Ascending aorta (tissue), 2 donors: ENCODE measurements around the gene PTPRN2. TPM values are rescaled to one million over a fixed set of nuclear protein-coding genes. Genes with fewer than 3 reads are reported as not detected.

ENCODE experiments used
- DNase-seq, 2 donors: peaks; one replicate each; pipeline ENCODE4 v3.0.0-alpha.2; 2019; ENCODE audit warnings: low spot score in 2 of 2
- H3K27ac ChIP-seq, 2 donors: fragments of 200-600 bp; sonication (generic); one replicate each; pipeline ENCODE4 v1.5.1; 2016 to 2017; ENCODE audit warnings: mild to moderate bottlenecking in 1 of 2
- H3K27me3 ChIP-seq: fragments of 200-600 bp; sonication (generic); one replicate; pipeline ENCODE4 v1.5.1; 2017
- H3K36me3 ChIP-seq, 2 donors: fragments of 200-600 bp; sonication (generic); one replicate each; pipeline ENCODE4 v1.5.1; 2016
- H3K4me1 ChIP-seq, 2 donors: fragments of 200-600 bp; sonication (generic); one replicate each; pipeline ENCODE4 v1.5.1; 2016 to 2017; ENCODE audit warnings: mild to moderate bottlenecking in 1 of 2
- H3K4me3 ChIP-seq, 2 donors: fragments of 200-600 bp; sonication (generic); one replicate each; pipeline ENCODE4 v1.5.1; 2016 to 2017; ENCODE audit warnings: mild to moderate bottlenecking in 1 of 2
- H3K9me3 ChIP-seq, 2 donors: fragments of 200-600 bp; sonication (generic); one replicate each; pipeline ENCODE4 v1.5.1; 2016
- CTCF ChIP-seq, 3 experiments: fragments of 200-600 bp in 2 of 3; fragments of 450-650 bp in 1 of 3; sonication (generic) in 2 of 3; IDR thresholded peaks; one replicate each; pipeline ENCODE4 v1.5.1; 2016 to 2019; ENCODE audit warnings: antibody characterized with exemption in 3 of 3, mild to moderate bottlenecking in 1 of 3, moderate library complexity in 1 of 3
- intact Hi-C: fragments of 100-400 bp; cut with DNase I; formaldehyde crosslinking; loops from one replicate; pipeline ENCODE4 v1.15.1; 2023
- total RNA-seq: library from RNA; depleted of rRNA; stranded (reverse); fragments of >200 nt; gene quantifications from one replicate; pipeline ENCODE4 v1.1.0, GENCODE V29; 2016

PTPRN2 gene
- total RNA-seq, 1 donor from 2014 or later: 7.3 TPM

DNA sequence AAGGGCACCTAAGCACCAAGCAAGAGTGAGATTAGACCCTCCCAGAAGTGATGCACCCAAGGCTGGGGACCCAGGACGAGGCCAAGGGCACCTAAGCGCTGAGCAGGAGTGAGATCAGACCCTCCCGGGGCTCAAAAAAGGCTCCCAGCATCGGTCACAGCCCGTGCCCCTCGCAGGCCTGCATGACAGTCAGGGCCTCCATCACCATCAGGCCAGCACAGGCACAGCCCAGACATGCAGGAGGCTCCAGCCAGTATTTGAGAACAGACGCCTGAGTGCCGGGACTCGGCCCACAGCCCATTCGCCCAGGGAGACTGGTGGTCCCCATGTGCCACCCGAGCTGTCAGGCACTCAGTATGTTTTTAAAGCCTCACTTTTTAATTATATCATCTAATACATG is 595.9 kb downstream of the PTPRN2 start:
- Histone ChIP-seq H3K4me3 (no peak overlapping the region), H3K27ac (no peak overlapping the region), H3K27me3 (no peaks in the 10 kb centered on the region), H3K4me1 (no peaks in the 10 kb centered on the region), H3K36me3 (no peaks in the 10 kb centered on the region), H3K9me3 (no peaks in the 10 kb centered on the region)
- intact Hi-C loops: no loop called here
- TF ChIP-seq CTCF (IDR thresholded peaks at IDR 0.05): no peak
- DNase-seq: no peak

GRCh38 chr7:157991351-157991750 is 596.3 kb downstream of the PTPRN2 start:
- TF ChIP-seq CTCF (IDR thresholded peaks at IDR 0.05): no peak
- no peaks in the 10 kb centered on the region for H3K36me3 ChIP-seq
- DNase-seq: no peak
- intact Hi-C loops: no loop called here
- H3K4me3 ChIP-seq: no peak overlapping the region
- H3K27ac ChIP-seq: no peak overlapping the region
- H3K27me3 ChIP-seq: no peaks in the 10 kb centered on the region
- no peaks in the 10 kb centered on the region for H3K4me1 ChIP-seq
- no peaks in the 10 kb centered on the region for H3K9me3 ChIP-seq

DNA sequence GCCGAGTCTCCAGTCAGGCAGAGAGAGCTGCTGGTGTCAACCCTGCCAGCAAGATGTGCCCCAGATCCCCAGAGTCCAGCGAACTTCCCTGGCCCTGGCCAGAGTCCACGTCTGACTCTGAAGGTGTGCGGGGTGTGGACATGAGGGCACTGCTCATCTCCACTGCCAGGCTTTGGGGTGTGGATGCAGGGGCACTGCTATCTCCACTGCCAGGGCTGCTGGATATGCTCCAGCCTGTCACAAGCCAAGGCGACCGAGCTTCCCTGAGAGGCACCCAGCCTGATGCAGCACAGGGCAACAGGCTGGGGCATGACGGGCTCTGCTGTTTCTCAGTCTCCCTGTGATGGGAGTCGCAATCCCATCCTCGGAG is 596.8 kb downstream of the PTPRN2 start:
- Histone ChIP-seq H3K4me1 (no peaks in the 10 kb centered on the region), H3K27me3 (no peaks in the 10 kb centered on the region), H3K9me3 (no peaks in the 10 kb centered on the region), H3K36me3 (no peaks in the 10 kb centered on the region), H3K27ac (no peak overlapping the region), H3K4me3 (no peak overlapping the region)
- no peak for TF ChIP-seq CTCF (IDR thresholded peaks at IDR 0.05)
- intact Hi-C loops: no loop called here
- no peak for DNase-seq

GRCh38 chr7:157990226-157990880 is 597.3 kb downstream of the PTPRN2 start:
- Histone ChIP-seq H3K4me1 (no peaks in the 10 kb centered on the region), H3K27me3 (no peaks in the 10 kb centered on the region), H3K36me3 (no peaks in the 10 kb centered on the region), H3K27ac (no peak overlapping the region), H3K4me3 (no peak overlapping the region), H3K9me3 (no peaks in the 10 kb centered on the region)
- intact Hi-C loops: no loop called here
- no peak for DNase-seq
- no peak for TF ChIP-seq CTCF (IDR thresholded peaks at IDR 0.05)

- no peak for DNase-seq
- H3K36me3 ChIP-seq: no peaks in the 10 kb centered on the region
- intact Hi-C loops: no loop called here
- H3K27me3 ChIP-seq: no peaks in the 10 kb centered on the region
- no peak for TF ChIP-seq CTCF (IDR thresholded peaks at IDR 0.05)
- H3K9me3 ChIP-seq: no peaks in the 10 kb centered on the region
- H3K27ac ChIP-seq: no peak overlapping the region
- H3K4me1 ChIP-seq: no peaks in the 10 kb centered on the region
- H3K4me3 ChIP-seq: no peak overlapping the region
These were observed 598.0 kb downstream of the PTPRN2 start for GRCh38 chr7:157989589-157989988.

DNA sequence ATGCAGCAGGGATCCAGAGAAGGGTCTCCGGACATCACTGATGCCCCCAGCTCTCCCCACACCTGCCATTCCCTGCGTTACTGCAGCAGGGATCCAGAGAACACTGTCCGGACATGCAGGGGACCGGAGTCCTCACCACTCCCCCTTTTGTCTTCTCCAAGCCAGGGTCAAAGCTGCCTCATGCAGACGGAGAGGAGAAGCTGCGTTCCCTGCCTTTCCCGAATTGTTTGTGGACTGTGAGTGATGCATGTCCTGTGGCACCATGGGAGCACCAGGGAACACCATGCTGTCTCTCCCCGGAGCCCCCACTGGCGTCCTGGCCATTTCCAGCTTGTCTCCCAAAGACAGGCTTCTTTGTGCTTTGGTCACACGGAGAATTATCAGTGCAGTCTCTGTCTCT is 599.7 kb downstream of the PTPRN2 start:
- H3K4me3 ChIP-seq: no peak overlapping the region
- no peaks in the 10 kb centered on the region for H3K27me3 ChIP-seq
- no peak for TF ChIP-seq CTCF (IDR thresholded peaks at IDR 0.05)
- H3K27ac ChIP-seq: no peak overlapping the region
- no peaks in the 10 kb centered on the region for H3K4me1 ChIP-seq
- intact Hi-C loops: no loop called here
- no peaks in the 10 kb centered on the region for H3K9me3 ChIP-seq
- DNase-seq: no peak
- no peaks in the 10 kb centered on the region for H3K36me3 ChIP-seq
